Chondrocyte (in vitro differentiated cells): ENCODE data around the gene AFAP1L1. TPM values are rescaled to one million over a fixed set of nuclear protein-coding genes. Genes with fewer than 3 reads are reported as not detected.
A peak's percentile ranks its signal among the peaks of the same experiment; 100 is the strongest.

Experiments used
- DNase-seq: peaks from one replicate; pipeline ENCODE4 v3.0.0; 2021; ENCODE audit warnings: mixed read lengths, low spot score
- H3K27ac Mint-ChIP-seq: one replicate; pipeline ENCODE4 v1.8.0; 2021; ENCODE audit warnings: mild to moderate bottlenecking, moderate library complexity, mixed read lengths; ENCODE audit not compliant: unreplicated experiment
- H3K27me3 Mint-ChIP-seq: 2 replicates; pipeline ENCODE4 v1.8.0; 2021; ENCODE audit warnings: low read depth, mixed read lengths
- H3K36me3 Mint-ChIP-seq: 2 replicates; pipeline ENCODE4 v1.8.0; 2021; ENCODE audit warnings: low read depth, mixed read lengths
- H3K4me1 Mint-ChIP-seq: 2 replicates; pipeline ENCODE4 v1.8.0; 2021; ENCODE audit warnings: low read depth, mild to moderate bottlenecking, mixed read lengths
- H3K4me3 Mint-ChIP-seq: one replicate; pipeline ENCODE4 v1.8.0; 2021; ENCODE audit warnings: mild to moderate bottlenecking, moderate library complexity, mixed read lengths; ENCODE audit not compliant: unreplicated experiment
- H3K9me3 Mint-ChIP-seq: 2 replicates; pipeline ENCODE4 v1.8.0; 2021; ENCODE audit warnings: low read depth, mixed read lengths
- CTCF ChIP-seq: fragments of 200-600 bp; sonication (generic); IDR thresholded peaks from 2 replicates; pipeline ENCODE4 v1.5.0; 2021; ENCODE audit warnings: antibody characterized with exemption, mild to moderate bottlenecking, moderate library complexity
- total RNA-seq: library from RNA; stranded (reverse); gene quantifications from 3 replicates; pipeline ENCODE4 v1.2.1, GENCODE V29; 2021

The AFAP1L1 gene
- total RNA-seq, 1 donor from 2014 or later = 8.3 TPM

GRCh38 chr5:149355688-149356087 lies 84.0 kb downstream of the AFAP1L1 start:
- no peak for DNase-seq
- H3K4me3 Mint-ChIP-seq = no peak overlapping the region
- peak overlapping the region; percentile 29 for H3K27ac Mint-ChIP-seq
- no peak for TF ChIP-seq CTCF
- H3K36me3 Mint-ChIP-seq = peaks cover 23% of the 10 kb centered on the region
- H3K9me3 Mint-ChIP-seq = no peaks in the 10 kb centered on the region
- H3K4me1 Mint-ChIP-seq = peaks cover 12% of the 10 kb centered on the region
- no peaks in the 10 kb centered on the region for H3K27me3 Mint-ChIP-seq

- Mint-ChIP-seq H3K9me3 (no peaks in the 10 kb centered on the region), H3K36me3 (peaks cover 19% of the 10 kb centered on the region), H3K27ac (no peak overlapping the region), H3K4me1 (peaks cover 12% of the 10 kb centered on the region), H3K4me3 (no peak overlapping the region), H3K27me3 (no peaks in the 10 kb centered on the region)
- no peak for TF ChIP-seq CTCF
- DNase-seq = no peak
Measured at GRCh38 chr5:149356391-149356790, 84.7 kb downstream of the AFAP1L1 start.

DNA sequence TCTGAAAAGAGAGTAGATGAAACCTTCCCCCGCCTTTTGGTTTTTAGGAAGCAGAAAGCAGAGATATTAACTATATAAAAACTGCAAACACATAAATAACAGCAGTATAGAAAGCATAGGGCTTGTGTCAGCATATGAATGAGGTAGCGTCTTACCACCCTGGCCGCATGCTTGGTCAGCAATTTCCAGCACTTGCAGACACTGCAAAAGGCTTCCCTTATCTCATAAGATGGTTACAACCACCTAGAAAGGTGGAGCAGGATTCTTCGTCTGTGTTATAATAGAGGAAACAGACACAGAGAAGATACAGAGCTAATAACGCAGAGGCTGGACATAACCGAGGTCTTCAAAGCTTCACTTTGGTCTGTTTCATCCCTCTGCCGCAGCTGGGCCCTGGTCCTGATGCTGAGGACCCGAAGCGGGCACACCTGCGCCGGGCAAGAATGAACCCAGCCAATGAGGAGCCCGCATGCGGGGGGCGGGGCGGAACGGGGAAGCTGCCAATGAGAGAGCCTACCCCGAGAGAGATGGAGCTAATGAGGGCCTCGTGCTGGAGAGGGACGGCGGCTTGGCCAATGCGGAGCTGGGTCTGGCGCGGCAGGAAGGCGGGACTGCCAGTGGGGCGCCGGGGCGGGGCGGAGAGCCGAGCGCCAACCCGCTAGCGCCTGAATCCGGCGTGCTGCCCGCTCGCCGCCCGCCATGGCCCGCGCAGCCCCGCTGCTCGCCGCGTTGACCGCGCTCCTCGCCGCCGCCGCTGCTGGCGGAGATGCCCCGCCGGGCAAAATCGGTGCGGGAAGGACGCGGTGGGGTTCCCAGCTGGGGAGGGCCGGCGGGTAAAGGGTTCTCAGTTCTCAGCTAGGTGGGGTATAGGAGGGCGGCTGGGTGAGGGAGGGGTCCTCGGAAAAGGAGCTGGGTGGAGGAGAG lies 86.0 kb downstream of the AFAP1L1 start, which contains the start of gene PCYOX1L:
TSS of gene PCYOX1L (plus strand) at position 677 of the 924 bp plus-strand sequence. CDS start at position 700, 23 bp downstream.
- DNase-seq = peak; percentile 97
- peak within 1 kb of the TSS; percentile 74 for H3K27ac Mint-ChIP-seq
- peaks cover 12% of the 10 kb centered on the region for H3K4me1 Mint-ChIP-seq
- H3K9me3 Mint-ChIP-seq = no peaks in the 10 kb centered on the region
- no peak for TF ChIP-seq CTCF
- H3K36me3 Mint-ChIP-seq = peaks cover 11% of the 10 kb centered on the region
- H3K27me3 Mint-ChIP-seq = no peaks in the 10 kb centered on the region
- H3K4me3 Mint-ChIP-seq = peak within 1 kb of the TSS; percentile 86

DNA sequence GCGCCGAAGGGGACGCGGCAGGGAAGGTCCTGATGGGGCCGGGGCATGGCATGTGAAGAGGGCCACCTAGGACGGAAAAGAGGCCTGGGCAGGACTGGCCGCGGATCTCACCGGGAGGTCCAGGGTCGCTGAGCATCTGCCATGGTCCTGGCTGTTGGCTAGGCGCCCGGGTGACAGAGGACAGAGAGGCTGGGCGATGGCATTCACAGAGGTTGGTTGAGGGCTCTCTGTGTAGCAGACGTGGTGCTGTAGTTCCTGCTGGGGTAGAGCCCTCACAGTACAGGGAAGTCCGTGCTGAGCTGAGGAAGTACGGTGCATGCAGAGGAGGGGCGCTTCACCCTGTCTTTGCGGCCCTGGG lies 86.6 kb downstream of the AFAP1L1 start:
- no peak for TF ChIP-seq CTCF
- H3K9me3 Mint-ChIP-seq = no peaks in the 10 kb centered on the region
- H3K36me3 Mint-ChIP-seq = peaks cover 11% of the 10 kb centered on the region
- H3K4me3 Mint-ChIP-seq = peak overlapping the region; percentile 86
- no peak for DNase-seq
- H3K4me1 Mint-ChIP-seq = peaks cover 12% of the 10 kb centered on the region
- H3K27me3 Mint-ChIP-seq = no peaks in the 10 kb centered on the region
- peak overlapping the region; percentile 74 for H3K27ac Mint-ChIP-seq

DNA sequence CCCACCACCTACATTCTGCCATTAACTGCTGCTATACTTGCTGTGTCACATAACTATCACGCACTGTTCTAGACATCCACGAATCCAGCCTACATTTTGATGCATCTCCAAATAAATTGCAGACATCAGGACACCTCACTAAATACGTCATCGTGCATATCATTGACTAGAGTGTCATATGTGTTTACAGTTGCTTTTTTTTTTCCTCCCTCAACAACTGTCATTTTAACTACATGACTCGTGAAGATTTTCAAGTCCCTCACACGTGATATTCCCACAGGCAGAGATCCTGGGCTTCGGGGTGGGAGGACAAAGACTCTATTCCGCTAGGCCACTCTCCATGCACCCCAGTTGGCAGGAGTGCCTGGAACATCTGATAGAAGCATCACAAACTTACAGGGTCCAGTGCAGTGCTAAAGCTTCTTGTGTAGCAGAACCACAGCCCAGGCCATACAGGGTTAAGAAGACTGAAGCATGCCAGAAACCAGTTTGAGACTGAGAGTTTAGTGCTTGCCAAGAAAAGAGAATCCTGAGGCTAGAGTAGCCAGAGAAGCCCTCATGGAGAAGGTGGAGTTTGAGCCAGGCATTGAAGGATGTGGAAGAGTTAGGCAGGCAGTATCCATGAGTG lies 87.3 kb downstream of the AFAP1L1 start:
- DNase-seq = no peak
- H3K27ac Mint-ChIP-seq = no peak overlapping the region
- no peaks in the 10 kb centered on the region for H3K9me3 Mint-ChIP-seq
- TF ChIP-seq CTCF = no peak
- H3K4me1 Mint-ChIP-seq = peaks cover 12% of the 10 kb centered on the region
- H3K36me3 Mint-ChIP-seq = peaks cover 9% of the 10 kb centered on the region
- no peaks in the 10 kb centered on the region for H3K27me3 Mint-ChIP-seq
- no peak overlapping the region for H3K4me3 Mint-ChIP-seq
